ENCODE measurements around the gene TBKBP1.

The TBKBP1 gene

GRCh38 chr17:47652570-47652969 lies 41.4 kb upstream of the TBKBP1 start:
- TF ChIP-seq CTCF (IDR thresholded peaks at IDR 0.05; ENCODE audit: control insufficient read depth, extremely low read depth, insufficient read depth) = no peak
- H3K4me3 ChIP-seq (ENCODE audit: low read depth, low read length) = no peak overlapping the region
- no peak for DNase-seq (ENCODE audit: low read depth)

DNA sequence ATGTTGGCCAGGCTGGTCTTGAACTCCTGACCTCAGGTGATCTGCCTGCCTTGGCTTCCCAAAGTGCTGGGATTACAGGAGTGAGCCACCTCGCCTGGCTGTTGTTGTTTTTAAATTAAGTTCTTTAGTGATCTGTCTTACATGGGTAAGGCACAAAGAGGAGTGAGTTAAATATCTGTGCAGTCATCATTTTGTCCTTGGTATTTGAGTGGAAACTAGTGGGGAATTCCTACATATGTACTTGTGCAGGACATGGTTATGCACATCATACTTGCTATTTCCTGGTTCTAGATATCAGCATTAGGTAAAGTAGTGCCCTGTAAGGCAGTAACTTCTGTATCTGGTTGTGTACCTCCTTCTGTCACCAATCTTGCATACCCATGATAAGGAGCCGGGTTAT lies 40.5 kb upstream of the TBKBP1 start:
- TF ChIP-seq CTCF (IDR thresholded peaks at IDR 0.05; ENCODE audit: control insufficient read depth, extremely low read depth, insufficient read depth) = no peak

GRCh38 chr17:47654991-47655390 lies 39.0 kb upstream of the TBKBP1 start:
- no peak for DNase-seq (ENCODE audit: low read depth)
- TF ChIP-seq CTCF (IDR thresholded peaks at IDR 0.05; ENCODE audit: control insufficient read depth, extremely low read depth, insufficient read depth) = no peak
- no peak overlapping the region for H3K4me3 ChIP-seq (ENCODE audit: low read depth, low read length)

More for the DNA sequence above, 40.5 kb upstream of the TBKBP1 start:
- no peak overlapping the region for H3K4me3 ChIP-seq (ENCODE audit: low read depth, low read length)
- DNase-seq (ENCODE audit: low read depth) = no peak

DNA sequence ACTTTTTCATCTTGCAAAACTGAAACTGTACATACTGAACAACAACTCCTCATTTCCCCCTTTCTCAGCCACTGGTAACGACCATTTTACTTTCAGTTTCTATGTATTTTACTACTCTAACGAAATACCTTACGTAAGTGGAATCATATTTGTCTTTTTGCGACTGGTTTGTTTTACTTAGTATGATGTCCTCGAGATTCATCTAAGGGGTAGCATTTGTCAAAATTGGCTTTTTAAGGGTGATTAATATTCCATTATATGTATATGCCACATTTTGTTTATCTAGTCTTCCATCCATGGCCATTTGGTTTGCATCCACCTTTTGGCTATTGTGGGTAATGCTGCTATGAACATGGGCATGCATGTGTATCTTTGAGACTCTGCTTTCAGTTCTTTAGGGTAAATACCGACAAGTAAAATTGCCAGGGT lies 33.9 kb upstream of the TBKBP1 start:
- no peak for DNase-seq (ENCODE audit: low read depth)
- no peak for TF ChIP-seq CTCF (IDR thresholded peaks at IDR 0.05; ENCODE audit: control insufficient read depth, extremely low read depth, insufficient read depth)

DNA sequence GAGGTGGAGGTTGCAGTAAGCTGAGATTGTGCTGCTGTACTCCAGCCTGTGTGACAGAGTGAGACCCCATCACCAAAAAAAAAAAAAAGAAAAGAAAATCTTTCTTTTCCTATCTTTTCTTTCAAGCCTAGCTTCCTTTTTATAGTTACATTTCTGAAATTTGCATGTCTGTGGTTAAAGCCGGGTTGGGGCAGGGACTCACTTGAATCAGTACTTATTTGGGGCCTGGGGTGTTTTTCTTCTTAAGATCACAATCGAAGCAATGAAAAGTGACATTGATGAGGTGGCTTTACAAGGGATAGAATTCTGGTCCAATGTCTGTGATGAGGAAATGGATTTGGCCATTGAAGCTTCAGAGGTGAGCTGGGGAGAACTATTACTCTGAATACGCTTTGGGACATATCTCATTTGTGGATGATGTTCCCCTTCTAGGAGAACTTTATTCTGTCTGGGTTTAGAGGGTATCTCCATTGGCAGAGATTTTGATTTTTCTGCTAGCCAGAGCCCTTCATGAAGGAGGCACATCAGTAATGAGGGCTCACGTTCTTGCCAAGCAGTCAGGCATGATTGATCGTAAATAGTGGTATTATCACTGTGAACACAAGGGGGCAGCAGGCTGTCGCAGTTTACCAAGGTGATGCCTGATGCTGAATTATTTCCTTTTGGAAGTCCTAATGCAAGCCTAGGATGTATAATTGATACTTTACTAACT lies 29.9 kb upstream of the TBKBP1 start:
- no peak overlapping the region for H3K4me3 ChIP-seq (ENCODE audit: low read depth, low read length)
- peak; percentile 93 for TF ChIP-seq CTCF (IDR thresholded peaks at IDR 0.05; ENCODE audit: control insufficient read depth, extremely low read depth, insufficient read depth)
- DNase-seq (ENCODE audit: low read depth) = peak; percentile 25

More for the DNA sequence above, 33.9 kb upstream of the TBKBP1 start:
- no peak overlapping the region for H3K4me3 ChIP-seq (ENCODE audit: low read depth, low read length)

- no peak for DNase-seq (ENCODE audit: low read depth)
- TF ChIP-seq CTCF (IDR thresholded peaks at IDR 0.05; ENCODE audit: control insufficient read depth, extremely low read depth, insufficient read depth) = no peak
- no peak overlapping the region for H3K4me3 ChIP-seq (ENCODE audit: low read depth, low read length)
These were observed 29.4 kb upstream of the TBKBP1 start for GRCh38 chr17:47664624-47664941.

GRCh38 chr17:47665655-47666054 lies 28.3 kb upstream of the TBKBP1 start:
- TF ChIP-seq CTCF (IDR thresholded peaks at IDR 0.05; ENCODE audit: control insufficient read depth, extremely low read depth, insufficient read depth) = no peak

More at GRCh38 chr17:47665655-47666054, 28.3 kb upstream of the TBKBP1 start:
- no peak for DNase-seq (ENCODE audit: low read depth)
- H3K4me3 ChIP-seq (ENCODE audit: low read depth, low read length) = no peak overlapping the region

All from LNCaP clone FGC (cell line).